ENCODE results near the gene SMIM26.

The SMIM26 gene

GRCh38 chr20:18613553-18613952 is 46.3 kb downstream of the SMIM26 start:
- no peak overlapping the region for H3K27ac ChIP-seq
- no peak overlapping the region for H3K9ac ChIP-seq
- no peaks in the 10 kb centered on the region for H3K4me1 ChIP-seq
- H3K9me3 ChIP-seq = no peaks in the 10 kb centered on the region; the same call in 1 of the 2 replicates
- H3K36me3 ChIP-seq = 0 out of 2 replicates have a peak, but pooled peaks cover 2% of the 10 kb centered on the region
- no peak overlapping the region for H3K4me2 ChIP-seq
- no peaks in the 10 kb centered on the region for H4K20me1 ChIP-seq
- no peak for TF ChIP-seq Cebpa-rat (IDR thresholded peaks at IDR 0.05)
- H3K4me3 ChIP-seq = no peak overlapping the region
- no peaks in the 10 kb centered on the region for H3K27me3 ChIP-seq

- Histone ChIP-seq H3K4me3 (no peak overlapping the region), H4K20me1 (no peaks in the 10 kb centered on the region), H3K4me1 (no peaks in the 10 kb centered on the region), H3K4me2 (no peak overlapping the region), H3K9ac (no peak overlapping the region), H3K36me3 (no peaks in the 10 kb centered on the region), H3K27ac (no peak overlapping the region), H3K27me3 (no peaks in the 10 kb centered on the region), H3K9me3 (no peaks in the 10 kb centered on the region; the same call in 1 of the 2 replicates)
- no peak for TF ChIP-seq Cebpa-rat (IDR thresholded peaks at IDR 0.05)
These were observed 47.0 kb downstream of the SMIM26 start for GRCh38 chr20:18614244-18614643.

GRCh38 chr20:18615020-18615650 is 47.9 kb downstream of the SMIM26 start:
- H3K27ac ChIP-seq = no peak overlapping the region
- H3K4me2 ChIP-seq = no peak overlapping the region
- TF ChIP-seq Cebpa-rat (IDR thresholded peaks at IDR 0.05) = no peak
- no peak overlapping the region for H3K9ac ChIP-seq
- H3K27me3 ChIP-seq = no peaks in the 10 kb centered on the region
- no peak overlapping the region for H3K4me3 ChIP-seq
- no peaks in the 10 kb centered on the region for H3K4me1 ChIP-seq
- no peaks in the 10 kb centered on the region for H3K36me3 ChIP-seq
- H3K9me3 ChIP-seq = no peaks in the 10 kb centered on the region; the same call in 1 of the 2 replicates
- H4K20me1 ChIP-seq = no peaks in the 10 kb centered on the region

Measured in BLaER1 (cell line).